Epithelial cell of esophagus (primary cell): ENCODE measurements around the gene GRB10.

Source experiments
- DNase-seq: peaks from one replicate; pipeline ENCODE4 v3.0.0; 2010; ENCODE audit warnings: low read depth
- H3K4me3 ChIP-seq: 2 replicates; pipeline ENCODE4 v1.5.1; 2011; ENCODE audit warnings: mild to moderate bottlenecking, low read length, control low read depth
- CTCF ChIP-seq: IDR thresholded peaks from 2 replicates; pipeline ENCODE4 v1.5.1; 2011; ENCODE audit warnings: low read depth, mild to moderate bottlenecking, low read length, control low read depth, inconsistent platforms; ENCODE audit not compliant: insufficient read depth; ENCODE audit errors: missing control alignments

GRB10 gene

GRCh38 chr7:50640779-50641178 is 141.9 kb downstream of the GRB10 start:
- no peak for TF ChIP-seq CTCF
- H3K4me3 ChIP-seq, result no peak overlapping the region
- no peak for DNase-seq

- no peak for TF ChIP-seq CTCF
- DNase-seq, result no peak
- no peak overlapping the region for H3K4me3 ChIP-seq
Measured at GRCh38 chr7:50640256-50640655, 142.4 kb downstream of the GRB10 start.

GRCh38 chr7:50637725-50638643 is 144.7 kb downstream of the GRB10 start:
- DNase-seq, result no peak
- TF ChIP-seq CTCF, result no peak

GRCh38 chr7:50634378-50634777 is 148.3 kb downstream of the GRB10 start:
- no peak for TF ChIP-seq CTCF
- no peak for DNase-seq
- H3K4me3 ChIP-seq, result no peak overlapping the region

More at GRCh38 chr7:50637725-50638643, 144.7 kb downstream of the GRB10 start:
- no peak overlapping the region for H3K4me3 ChIP-seq

GRCh38 chr7:50633414-50633710 is 149.3 kb downstream of the GRB10 start:
- DNase-seq, result peak; percentile 25
- no peak overlapping the region for H3K4me3 ChIP-seq
- no peak for TF ChIP-seq CTCF

- DNase-seq, result peak; percentile 63
- peak; percentile 92 for TF ChIP-seq CTCF
- H3K4me3 ChIP-seq, result no peak overlapping the region
Measured at GRCh38 chr7:50632561-50633413, 149.9 kb downstream of the GRB10 start.

- DNase-seq, result no peak
- TF ChIP-seq CTCF, result no peak
- no peak overlapping the region for H3K4me3 ChIP-seq
Measured at GRCh38 chr7:50631639-50632038, 151.1 kb downstream of the GRB10 start.
